ENCODE results near the gene OVCH2. TPM values are rescaled to one million over a fixed set of nuclear protein-coding genes. Genes with fewer than 3 reads are reported as not detected.
"Not testable (repeated sequence)": the region's sequence is repeated elsewhere in the genome, so short reads cannot be mapped to it uniquely, and the experiment has no call there.

The OVCH2 gene
- total RNA-seq, 1 experiment from 2014 or later: 8.3 TPM

DNA sequence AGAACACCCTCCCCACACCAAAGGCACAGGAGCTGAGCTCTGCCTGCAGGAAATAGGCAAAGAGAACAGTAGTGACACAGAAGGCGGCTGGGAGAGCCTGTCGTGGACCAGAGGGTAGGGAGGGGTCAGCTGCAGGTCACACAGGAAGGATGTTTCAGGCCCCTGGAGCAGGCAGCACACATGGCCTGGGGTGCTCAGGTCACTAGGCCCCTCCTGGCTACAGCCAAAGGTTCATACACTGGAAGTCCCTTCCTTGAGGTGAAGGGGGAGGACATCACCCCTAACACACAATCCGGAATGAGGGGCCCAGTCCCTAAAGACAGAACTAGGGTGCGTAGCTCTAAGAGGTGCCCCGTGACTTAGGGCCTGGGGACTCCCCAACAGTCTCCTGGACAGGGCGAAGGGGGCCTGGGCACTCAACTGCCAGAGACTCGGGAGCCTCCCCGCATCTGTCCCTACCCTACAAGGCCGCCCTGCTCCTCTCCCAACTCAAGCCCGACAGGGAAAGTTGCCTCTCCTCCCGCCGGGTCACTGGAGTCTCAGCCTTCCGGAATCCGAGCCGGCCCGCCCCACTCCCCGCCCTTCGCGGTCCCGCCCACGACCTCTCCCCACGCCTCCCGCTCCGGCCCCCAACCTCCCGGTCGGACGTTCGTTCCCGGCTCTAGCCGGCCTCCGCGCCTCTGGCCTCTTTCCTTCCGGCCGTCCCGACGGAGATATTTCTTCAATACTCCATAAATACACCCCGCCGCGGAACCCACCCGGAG lies 33.1 kb downstream of the OVCH2 start, which contains the start of gene CYB5R2:
CYB5R2 (minus strand) TSS at position 541 of the 764 bp plus-strand sequence. CDS start 675 bp downstream, outside the sequence.
- no peak for DNase-seq (ENCODE audit: low spot score)
- in situ Hi-C loops (cut with HindIII; ENCODE audit: low sequenced_read_pairs): no loop called here

DNA sequence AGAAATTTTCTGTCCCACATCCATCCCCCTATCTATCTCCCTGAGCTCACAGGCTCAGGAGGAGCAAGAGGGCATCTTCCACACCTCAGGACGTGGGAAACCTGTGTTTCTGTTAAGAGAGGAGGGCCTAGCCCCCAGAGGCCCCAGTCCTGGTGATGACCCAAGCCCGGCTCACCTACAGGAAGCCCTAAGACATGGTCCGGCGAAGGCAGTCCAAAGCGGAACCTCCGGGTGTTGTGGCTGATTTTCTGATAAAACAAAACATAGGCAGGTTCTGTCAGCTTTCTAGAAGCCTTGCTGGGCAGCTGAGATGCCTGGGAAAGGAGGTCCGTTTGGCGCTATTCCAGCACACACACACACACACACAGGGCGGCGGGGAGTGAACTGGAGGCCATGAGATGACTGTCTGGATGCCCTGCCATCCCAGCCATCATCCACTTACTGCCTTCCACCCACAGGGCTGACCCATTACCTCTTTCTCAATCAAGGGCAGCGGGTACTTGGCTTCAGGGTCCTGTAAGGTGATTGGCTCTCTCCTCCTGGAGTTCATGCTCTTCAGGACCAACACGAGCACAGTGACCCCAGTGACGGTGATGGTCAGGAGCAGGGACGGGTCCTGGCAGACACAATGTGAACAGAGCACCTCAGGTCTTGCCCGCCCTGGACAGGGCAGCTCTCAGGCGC lies 33.9 kb downstream of the OVCH2 start:
- DNase-seq (ENCODE audit: low spot score): no peak
- in situ Hi-C loops (cut with HindIII; ENCODE audit: low sequenced_read_pairs): no loop called here

- in situ Hi-C loops (cut with HindIII; ENCODE audit: low sequenced_read_pairs): no loop called here
These were observed 34.7 kb downstream of the OVCH2 start for GRCh38 chr11:7671347-7672215.

DNA sequence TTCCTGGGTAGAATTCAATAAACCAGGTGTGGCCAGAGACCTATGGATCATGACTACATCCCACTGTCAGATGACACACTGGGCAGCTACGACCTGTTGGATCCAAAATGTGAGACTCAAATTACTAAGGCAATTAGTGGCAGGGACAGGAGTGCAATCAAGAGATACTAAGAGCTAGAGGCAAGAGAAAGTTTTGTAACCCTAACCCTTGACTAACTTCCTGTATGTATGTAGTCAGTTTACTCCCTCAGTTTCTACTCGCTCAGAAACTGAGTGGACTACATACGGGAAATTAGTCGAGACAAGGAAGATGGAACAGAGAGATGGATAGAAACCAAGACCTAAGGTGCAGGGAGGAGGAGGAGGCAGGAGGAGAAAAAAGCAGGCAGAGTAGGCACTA lies 35.6 kb downstream of the OVCH2 start:
- in situ Hi-C loops (cut with HindIII; ENCODE audit: low sequenced_read_pairs): no loop called here
- DNase-seq (ENCODE audit: low spot score): no peak

More at GRCh38 chr11:7671347-7672215, 34.7 kb downstream of the OVCH2 start:
- DNase-seq (ENCODE audit: low spot score): no peak

- DNase-seq (ENCODE audit: low spot score): no peak
- in situ Hi-C loops (cut with HindIII; ENCODE audit: low sequenced_read_pairs): no loop called here
These were observed 37.4 kb downstream of the OVCH2 start for GRCh38 chr11:7668911-7669310.

DNA sequence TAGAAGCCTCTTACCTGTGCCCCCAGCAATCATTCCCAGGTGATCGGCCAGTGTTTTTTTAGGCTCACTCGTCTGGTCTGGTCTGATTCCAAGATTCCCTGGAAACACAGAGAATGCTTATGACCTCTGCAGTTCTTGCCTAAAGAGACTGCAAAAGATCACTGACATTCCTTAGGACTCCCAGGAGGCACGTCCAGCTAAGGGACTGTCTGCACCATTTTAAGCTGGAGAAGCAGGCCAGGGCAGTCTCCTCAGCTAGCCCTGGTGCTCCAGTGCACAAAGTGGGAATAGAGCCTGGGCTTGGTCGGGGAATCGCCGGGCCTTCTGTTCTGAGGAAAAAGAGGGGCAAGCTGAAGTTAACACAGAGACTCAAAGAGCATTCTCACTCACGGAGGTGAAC lies 37.8 kb downstream of the OVCH2 start:
- DNase-seq (ENCODE audit: low spot score): no peak
- in situ Hi-C loops (cut with HindIII; ENCODE audit: low sequenced_read_pairs): no loop called here

- in situ Hi-C loops (cut with HindIII; ENCODE audit: low sequenced_read_pairs): no loop called here
- DNase-seq (ENCODE audit: low spot score): no peak
These were observed 38.8 kb downstream of the OVCH2 start for GRCh38 chr11:7667460-7667859.

- no peak for DNase-seq (ENCODE audit: low spot score)
- in situ Hi-C loops (cut with HindIII; ENCODE audit: low sequenced_read_pairs): no loop called here
These were observed 39.9 kb downstream of the OVCH2 start for GRCh38 chr11:7666292-7666866.

DNA sequence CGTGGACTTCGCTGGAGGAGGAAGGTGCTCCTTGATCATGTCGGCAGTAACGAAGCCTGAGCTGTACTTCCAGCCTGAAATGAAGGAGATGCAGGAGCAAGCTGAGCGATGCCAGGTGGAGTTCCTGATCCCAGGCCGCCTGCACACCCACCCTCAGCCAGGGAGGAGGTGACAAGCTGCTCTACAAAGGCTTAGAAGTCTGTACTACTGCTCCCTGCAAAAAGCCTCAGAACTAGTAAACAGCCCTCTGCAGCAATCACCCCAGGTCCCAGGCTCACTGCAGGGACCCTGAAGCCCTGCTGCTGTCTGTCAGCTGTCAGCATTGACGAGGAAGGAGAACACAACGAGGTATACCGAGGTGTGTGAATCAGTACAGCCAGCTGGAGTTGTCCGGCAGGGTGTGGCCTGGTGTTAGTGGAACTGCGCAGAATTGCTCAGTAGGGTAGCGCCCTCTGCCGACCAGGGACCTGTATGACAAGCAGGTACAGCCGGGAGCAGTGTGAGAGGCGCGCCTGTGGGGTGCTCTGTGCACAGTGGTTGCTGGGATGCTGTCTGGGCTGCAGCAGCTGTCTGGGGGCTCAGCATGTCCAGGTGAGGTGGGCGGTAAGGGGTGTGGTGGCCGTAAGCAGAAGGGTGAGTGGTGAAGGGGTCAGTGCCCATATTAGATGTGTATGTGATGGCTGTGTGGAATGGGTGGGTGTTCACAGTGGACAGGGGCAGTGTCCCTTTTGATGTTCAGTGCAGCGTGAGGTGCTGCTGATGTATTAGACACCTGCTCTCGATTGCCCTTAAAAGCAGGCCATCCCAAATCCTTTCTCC lies 40.6 kb downstream of the OVCH2 start:
- DNase-seq (ENCODE audit: low spot score): peak; percentile 72
- in situ Hi-C loops (cut with HindIII; ENCODE audit: low sequenced_read_pairs): no loop called here

DNA sequence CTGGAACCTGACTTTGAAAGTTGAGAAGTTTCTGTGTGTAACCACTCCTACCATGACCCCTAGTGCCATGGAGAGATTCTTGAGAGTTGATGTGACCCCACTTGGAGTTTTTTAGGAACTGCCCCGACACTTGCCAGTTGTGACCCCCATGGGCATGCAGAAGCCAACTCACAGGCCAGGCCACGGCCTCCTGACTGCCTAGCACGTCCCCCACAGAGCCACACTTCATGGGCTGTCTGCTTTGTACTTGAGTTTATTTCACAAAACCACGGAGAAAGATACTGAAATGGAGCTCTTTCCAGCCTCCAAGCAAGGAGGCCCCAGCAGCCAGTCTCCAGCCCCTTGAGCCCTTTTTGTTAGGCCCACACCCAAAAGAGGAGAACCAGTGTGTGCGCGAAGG lies 41.4 kb downstream of the OVCH2 start:
- in situ Hi-C loops (cut with HindIII; ENCODE audit: low sequenced_read_pairs): no loop called here
- no peak for DNase-seq (ENCODE audit: low spot score)

DNA sequence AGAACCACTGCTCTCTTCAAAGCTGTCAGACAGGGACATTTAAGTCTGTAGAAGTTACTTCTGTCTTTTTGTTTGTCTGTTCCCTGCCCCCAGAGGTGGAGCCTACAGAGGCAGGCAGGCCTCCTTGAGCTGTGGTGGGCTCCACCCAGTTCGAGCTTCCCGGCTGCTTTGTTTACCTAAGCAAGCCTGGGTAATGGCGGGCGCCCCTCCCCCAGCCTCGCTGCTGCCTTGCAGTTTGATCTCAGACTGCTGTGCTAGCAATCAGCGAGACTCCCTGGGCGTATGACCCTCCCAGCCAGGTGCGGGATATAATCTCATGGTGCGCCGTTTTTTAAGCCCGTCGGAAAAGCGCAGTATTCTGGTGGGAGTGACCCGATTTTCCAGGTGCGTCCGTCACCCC lies 42.7 kb downstream of the OVCH2 start:
- in situ Hi-C loops (cut with HindIII; ENCODE audit: low sequenced_read_pairs): not testable (repeated sequence)

DNA sequence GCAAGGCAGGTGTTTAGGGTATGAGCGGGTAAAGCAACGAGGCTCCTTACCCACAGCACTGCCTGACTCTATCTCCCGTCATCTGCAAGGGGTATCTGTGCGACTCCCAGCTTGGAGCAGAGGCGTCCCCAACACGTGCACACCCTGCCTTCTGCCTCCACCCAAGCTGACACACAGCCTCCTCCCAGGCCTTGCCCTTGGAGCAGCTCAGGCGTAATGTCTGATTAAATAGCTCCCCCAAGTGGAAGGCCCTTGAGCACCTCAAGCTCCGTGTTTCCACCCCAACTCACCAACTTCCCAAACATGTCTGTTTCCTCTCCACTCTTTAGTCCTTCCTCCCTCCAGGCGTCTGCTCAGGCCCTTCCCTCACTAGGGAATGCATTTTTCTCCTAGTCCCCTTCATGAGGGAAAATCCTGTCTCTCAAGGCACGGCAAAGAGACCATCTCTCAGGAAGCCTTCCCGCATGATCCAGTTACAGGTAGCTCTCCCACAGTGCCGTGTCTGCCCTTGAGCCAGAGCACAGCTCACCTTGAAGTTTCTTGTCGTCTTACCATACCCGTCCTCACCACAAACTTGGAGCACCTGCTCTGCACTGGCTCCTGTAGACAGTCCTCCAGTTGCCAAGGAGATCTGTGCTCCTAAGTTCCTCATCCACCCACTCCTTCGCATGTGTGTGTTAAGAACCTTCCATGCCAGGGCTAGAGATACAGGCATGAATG lies 48.8 kb downstream of the OVCH2 start:
- peak; percentile 35 for DNase-seq (ENCODE audit: low spot score)
- in situ Hi-C loops (cut with HindIII; ENCODE audit: low sequenced_read_pairs): no loop called here

More for the DNA sequence above, 42.7 kb downstream of the OVCH2 start:
- not testable (repeated sequence) for DNase-seq (ENCODE audit: low spot score)

- no peak for DNase-seq (ENCODE audit: low spot score)
- in situ Hi-C loops (cut with HindIII; ENCODE audit: low sequenced_read_pairs): no loop called here
These were observed 49.6 kb downstream of the OVCH2 start for GRCh38 chr11:7656704-7657103.

GRCh38 chr11:7655253-7656217 lies 50.7 kb downstream of the OVCH2 start:
- in situ Hi-C loops (cut with HindIII; ENCODE audit: low sequenced_read_pairs): no loop called here
- no peak for DNase-seq (ENCODE audit: low spot score)

GRCh38 chr11:7654195-7654705 lies 52.0 kb downstream of the OVCH2 start:
- no peak for DNase-seq (ENCODE audit: low spot score)
- in situ Hi-C loops (cut with HindIII; ENCODE audit: low sequenced_read_pairs): no loop called here

GRCh38 chr11:7651700-7652099 lies 54.6 kb downstream of the OVCH2 start:
- in situ Hi-C loops (cut with HindIII; ENCODE audit: low sequenced_read_pairs): no loop called here

DNA sequence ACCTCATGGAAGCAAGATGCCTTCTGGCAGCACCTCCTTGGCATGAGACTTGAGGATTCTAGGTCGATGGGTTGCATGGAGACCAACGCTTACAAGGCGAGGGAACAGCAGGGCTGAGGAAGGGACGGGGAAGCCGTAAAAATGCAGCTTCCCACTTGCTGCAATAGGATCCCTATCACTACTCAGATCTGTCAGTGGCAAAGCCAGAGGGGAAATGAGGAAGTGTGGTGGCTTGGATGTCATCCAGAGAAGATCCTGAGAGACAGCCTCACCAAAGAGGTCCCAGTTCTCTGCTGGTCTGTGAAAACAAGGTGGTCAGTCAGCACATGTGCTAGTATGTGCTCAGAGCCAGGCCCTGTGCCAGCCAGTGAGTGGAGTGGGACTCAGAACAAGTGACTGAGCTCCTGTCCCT lies 55.1 kb downstream of the OVCH2 start:
- DNase-seq (ENCODE audit: low spot score): no peak
- in situ Hi-C loops (cut with HindIII; ENCODE audit: low sequenced_read_pairs): no loop called here

More at GRCh38 chr11:7651700-7652099, 54.6 kb downstream of the OVCH2 start:
- DNase-seq (ENCODE audit: low spot score): no peak

Measured in G401 (cell line).